ENCODE results near the gene ATP6V1G1. TPM values are rescaled to one million over a fixed set of nuclear protein-coding genes. Genes with fewer than 3 reads are reported as not detected.

Gene ATP6V1G1, protein sequence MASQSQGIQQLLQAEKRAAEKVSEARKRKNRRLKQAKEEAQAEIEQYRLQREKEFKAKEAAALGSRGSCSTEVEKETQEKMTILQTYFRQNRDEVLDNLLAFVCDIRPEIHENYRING
- total RNA-seq = 10 to 100 TPM; 59.4 to 74.4 TPM

DNA sequence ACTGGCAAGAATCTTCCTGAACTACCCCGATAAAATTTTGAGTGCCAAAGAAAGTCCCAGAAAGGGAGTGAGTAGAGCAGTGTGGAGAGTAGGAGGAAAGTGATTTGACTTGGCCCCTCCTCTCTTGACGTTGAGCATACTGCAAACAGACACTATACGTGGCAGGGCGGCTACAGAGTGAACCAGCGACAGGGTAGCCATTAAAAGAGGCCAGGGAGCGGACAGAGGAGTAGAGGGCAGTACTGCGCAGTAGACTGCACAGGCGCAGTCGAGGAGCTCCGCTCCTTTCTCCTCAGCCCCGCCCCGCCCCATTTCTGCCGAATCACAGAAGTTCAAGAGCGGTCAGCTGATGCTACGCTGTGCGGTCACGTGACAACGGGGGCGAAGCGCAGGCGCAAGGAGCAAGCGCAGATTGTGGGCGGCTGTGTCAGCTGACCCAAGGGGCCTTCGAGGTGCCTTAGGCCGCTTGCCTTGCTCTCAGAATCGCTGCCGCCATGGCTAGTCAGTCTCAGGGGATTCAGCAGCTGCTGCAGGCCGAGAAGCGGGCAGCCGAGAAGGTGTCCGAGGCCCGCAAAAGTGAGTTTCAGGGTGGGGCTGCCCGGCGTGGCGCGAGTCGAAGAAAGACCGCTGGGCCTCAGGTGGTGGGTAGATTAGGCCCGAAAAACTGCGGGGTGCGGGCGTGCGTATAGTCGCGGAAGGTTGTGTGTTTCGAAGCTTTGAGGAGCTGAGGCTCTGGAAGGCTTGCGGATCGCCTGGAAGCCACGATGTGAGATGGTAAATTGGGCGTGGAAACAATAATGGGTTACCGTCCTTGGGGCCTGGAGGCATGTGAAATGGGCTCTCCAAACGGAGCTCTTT, at the start of gene ATP6V1G1:
TSS of gene ATP6V1G1 (plus strand) at position 425 of the 858 bp plus-strand sequence. CDS start at position 495, 70 bp downstream.
- no peaks in the 10 kb centered on the region for H3K9me3 ChIP-seq
- H3K36me3 ChIP-seq = no peaks in the 10 kb centered on the region
- TF ChIP-seq, protein P1, sequence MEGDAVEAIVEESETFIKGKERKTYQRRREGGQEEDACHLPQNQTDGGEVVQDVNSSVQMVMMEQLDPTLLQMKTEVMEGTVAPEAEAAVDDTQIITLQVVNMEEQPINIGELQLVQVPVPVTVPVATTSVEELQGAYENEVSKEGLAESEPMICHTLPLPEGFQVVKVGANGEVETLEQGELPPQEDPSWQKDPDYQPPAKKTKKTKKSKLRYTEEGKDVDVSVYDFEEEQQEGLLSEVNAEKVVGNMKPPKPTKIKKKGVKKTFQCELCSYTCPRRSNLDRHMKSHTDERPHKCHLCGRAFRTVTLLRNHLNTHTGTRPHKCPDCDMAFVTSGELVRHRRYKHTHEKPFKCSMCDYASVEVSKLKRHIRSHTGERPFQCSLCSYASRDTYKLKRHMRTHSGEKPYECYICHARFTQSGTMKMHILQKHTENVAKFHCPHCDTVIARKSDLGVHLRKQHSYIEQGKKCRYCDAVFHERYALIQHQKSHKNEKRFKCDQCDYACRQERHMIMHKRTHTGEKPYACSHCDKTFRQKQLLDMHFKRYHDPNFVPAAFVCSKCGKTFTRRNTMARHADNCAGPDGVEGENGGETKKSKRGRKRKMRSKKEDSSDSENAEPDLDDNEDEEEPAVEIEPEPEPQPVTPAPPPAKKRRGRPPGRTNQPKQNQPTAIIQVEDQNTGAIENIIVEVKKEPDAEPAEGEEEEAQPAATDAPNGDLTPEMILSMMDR (IDR thresholded peaks at IDR 0.05) = no peak
- peaks cover 9% of the 10 kb centered on the region for H3K4me1 ChIP-seq
- peak within 1 kb of the TSS; percentile 92 for H3K27ac ChIP-seq
- DNase-seq = peak; percentile 100
- H3K27me3 ChIP-seq = no peaks in the 10 kb centered on the region
- H3K4me3 ChIP-seq = peak within 1 kb of the TSS; percentile 82
- peak within 1 kb of the TSS; percentile 79 to 94 for H3K9ac ChIP-seq (ENCODE audit: low read depth in 2 of 2, low read length in 2 of 2)
- intact Hi-C loops (cut with DNase I) = no loop called here

DNA sequence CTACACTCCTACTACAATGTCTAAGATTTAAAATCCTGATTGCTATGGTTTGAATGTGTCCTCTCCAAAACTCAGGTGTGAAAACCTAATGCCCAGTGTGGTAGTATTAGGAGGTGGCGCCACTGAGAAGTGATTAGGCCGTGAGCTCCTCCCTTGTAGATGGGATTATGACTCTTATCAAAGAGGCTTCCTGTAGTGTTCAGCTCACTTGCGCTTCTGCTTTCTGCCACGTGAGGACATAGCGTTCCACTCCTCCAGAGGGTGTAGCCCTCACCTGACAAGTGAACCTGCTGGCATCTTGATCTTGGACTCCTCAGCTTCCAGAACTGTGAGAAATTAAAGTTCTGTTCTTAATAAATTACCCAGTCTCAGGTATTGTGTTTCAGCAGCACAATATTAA, 49.3 kb upstream of the ATP6V1G1 start:
- Histone ChIP-seq H3K27ac (no peak overlapping the region), H3K27me3 (no peaks in the 10 kb centered on the region), H3K36me3 (no peaks in the 10 kb centered on the region), H3K9me3 (no peaks in the 10 kb centered on the region), H3K4me3 (no peak overlapping the region), H3K9ac (ENCODE audit: low read depth in 2 of 2, low read length in 2 of 2) (no peak overlapping the region), H3K4me1 (no peaks in the 10 kb centered on the region)
- DNase-seq = peak; percentile 42
- intact Hi-C loops (cut with DNase I) = loop anchor here (5.0 kb wide), 1 partner anchor 114 kb away; no protein-coding TSS in a partner anchor
- TF ChIP-seq, protein P1 (IDR thresholded peaks at IDR 0.05) = peak; percentile 24

DNA sequence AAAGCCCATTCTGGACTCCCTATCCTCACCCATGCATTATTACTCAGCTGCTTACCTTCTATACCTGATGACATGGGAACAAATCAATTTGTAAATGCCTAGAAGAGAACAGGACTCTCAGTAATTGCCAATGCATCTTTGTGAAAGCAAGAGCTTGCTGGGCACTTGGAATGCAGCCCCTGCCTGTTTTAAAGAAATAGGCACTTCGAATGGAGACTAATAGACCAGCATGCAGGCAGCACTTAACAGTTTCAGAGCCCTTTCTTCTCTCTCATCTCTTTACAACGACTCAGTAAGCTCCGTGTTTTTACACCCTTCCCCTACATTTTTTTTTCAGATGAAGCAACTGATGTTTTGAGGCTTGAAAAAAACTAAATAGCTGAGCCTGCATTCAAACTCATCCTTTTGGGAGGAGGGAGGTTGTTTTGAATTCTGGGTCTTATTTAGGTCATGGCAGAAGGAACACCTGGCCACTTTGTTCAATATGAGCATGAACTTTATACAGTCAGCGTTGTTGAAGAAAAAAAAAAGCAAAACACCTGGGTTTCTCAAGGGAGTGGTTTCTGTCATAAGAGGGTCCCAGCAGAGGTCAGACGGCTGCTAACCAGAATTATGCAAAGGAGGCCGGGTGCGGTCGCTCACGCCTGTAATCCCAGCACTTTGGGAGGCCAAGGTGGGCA, 47.7 kb upstream of the ATP6V1G1 start:
- intact Hi-C loops (cut with DNase I) = loop anchor here (5.0 kb wide), 1 partner anchor 112 kb away; no protein-coding TSS in a partner anchor
- Histone ChIP-seq H3K9ac (ENCODE audit: low read depth in 2 of 2, low read length in 2 of 2) (no peak overlapping the region), H3K27me3 (no peaks in the 10 kb centered on the region), H3K4me3 (no peak overlapping the region), H3K36me3 (no peaks in the 10 kb centered on the region), H3K4me1 (no peaks in the 10 kb centered on the region), H3K9me3 (no peaks in the 10 kb centered on the region), H3K27ac (no peak overlapping the region)
- no peak for DNase-seq
- TF ChIP-seq, protein P1 (IDR thresholded peaks at IDR 0.05) = no peak

DNA sequence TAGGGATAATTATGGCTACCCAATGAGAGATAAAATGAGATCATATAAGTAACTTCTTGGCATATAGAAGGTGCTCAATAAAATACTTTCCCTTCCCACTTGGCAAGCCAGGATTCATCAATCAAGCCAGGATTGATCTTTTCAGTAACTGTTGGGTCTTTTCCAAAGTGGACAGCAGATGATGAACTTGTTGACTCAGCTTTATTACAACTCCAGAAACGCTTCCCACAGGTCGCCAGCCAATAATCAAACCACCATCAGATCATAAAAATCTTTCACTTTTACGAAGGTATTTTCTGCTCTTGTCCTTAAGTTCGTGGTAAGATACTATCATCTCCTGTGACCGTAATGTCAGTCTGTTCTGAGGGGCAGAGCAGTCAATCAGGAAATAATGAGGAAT, 42.5 kb upstream of the ATP6V1G1 start:
- intact Hi-C loops (cut with DNase I) = no loop called here
- no peak overlapping the region for H3K27ac ChIP-seq
- H3K36me3 ChIP-seq = no peaks in the 10 kb centered on the region
- no peak overlapping the region for H3K9ac ChIP-seq (ENCODE audit: low read depth in 2 of 2, low read length in 2 of 2)
- no peaks in the 10 kb centered on the region for H3K9me3 ChIP-seq
- H3K4me1 ChIP-seq = no peaks in the 10 kb centered on the region
- TF ChIP-seq, protein P1 (IDR thresholded peaks at IDR 0.05) = no peak
- H3K27me3 ChIP-seq = no peaks in the 10 kb centered on the region
- no peak for DNase-seq
- H3K4me3 ChIP-seq = no peak overlapping the region

DNA sequence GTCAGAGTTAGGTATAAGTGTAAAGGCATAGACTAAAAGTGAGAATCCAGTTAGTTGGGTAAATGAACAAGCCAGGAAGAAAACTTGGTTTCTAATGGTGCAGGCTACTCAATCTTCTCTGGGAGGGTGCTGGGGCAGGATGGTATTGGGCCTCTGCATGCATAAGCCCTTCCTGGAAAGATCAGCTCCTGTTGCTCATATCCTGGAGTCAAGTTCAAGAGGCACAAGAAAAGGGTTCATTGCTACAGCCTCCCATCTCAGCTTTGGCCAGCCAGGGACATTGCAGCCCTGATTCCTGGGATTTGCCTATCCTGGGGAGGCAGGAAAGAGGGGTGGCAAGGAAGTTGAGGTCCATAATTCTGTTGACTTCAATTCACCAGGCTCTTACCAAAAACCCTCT, 40.7 kb upstream of the ATP6V1G1 start:
- DNase-seq = no peak
- no peak overlapping the region for H3K4me3 ChIP-seq
- TF ChIP-seq, protein P1 (IDR thresholded peaks at IDR 0.05) = no peak
- H3K27ac ChIP-seq = no peak overlapping the region
- no peak overlapping the region for H3K9ac ChIP-seq (ENCODE audit: low read depth in 2 of 2, low read length in 2 of 2)
- no peaks in the 10 kb centered on the region for H3K36me3 ChIP-seq
- H3K9me3 ChIP-seq = no peaks in the 10 kb centered on the region
- no peaks in the 10 kb centered on the region for H3K27me3 ChIP-seq
- intact Hi-C loops (cut with DNase I) = no loop called here
- H3K4me1 ChIP-seq = no peaks in the 10 kb centered on the region
